Adrenal gland (tissue), 12 donors: ENCODE results near the gene MVB12B. TPM values are rescaled to one million over a fixed set of nuclear protein-coding genes. Genes with fewer than 3 reads are reported as not detected.

Source experiments
- DNase-seq, 7 donors: peaks; one replicate each; pipeline ENCODE4 v3.0.0-alpha.2; 2019 to 2020
- H3K27ac ChIP-seq, 5 donors: fragments of 200-600 bp; sonication (generic) in 4 of 5; 1 replicate in 3 of 5; 2 replicates in 2 of 5; pipeline versions ENCODE4 v1.5.1 to v1.8.0; 2016 to 2020; ENCODE audit warnings: mild to moderate bottlenecking in 1 of 5
- H3K27me3 ChIP-seq: fragments of 200-600 bp; 2 replicates; pipeline ENCODE4 v1.8.0; 2021
- H3K36me3 ChIP-seq, 2 donors: fragments of 200-600 bp; replicated peaks in 1 of 2; 1 replicate in 1 of 2; 2 replicates in 1 of 2; pipeline versions ENCODE4 v1.5.1 to v1.8.0; 2018 to 2022
- H3K4me1 ChIP-seq, 2 donors: fragments of 200-600 bp; replicated peaks in 1 of 2; 1 replicate in 1 of 2; 2 replicates in 1 of 2; pipeline versions ENCODE4 v1.5.1 to v1.8.0; 2018 to 2021
- H3K4me3 ChIP-seq, 4 donors: fragments of 200-600 bp; sonication (generic) in 3 of 4; one replicate each; pipeline ENCODE4 v1.5.1; 2016 to 2018
- H3K9me3 ChIP-seq, 3 donors: fragments of 200-600 bp; sonication (generic) in 1 of 3; replicated peaks in 1 of 3; 1 replicate in 2 of 3; 2 replicates in 1 of 3; pipeline versions ENCODE4 v1.5.1 to v1.8.0; 2016 to 2021
- CTCF ChIP-seq, 6 experiments: fragments of 450-650 bp in 4 of 6; fragments of 200-600 bp in 2 of 6; sonication (generic) in 1 of 6; IDR thresholded peaks; 1 replicate in 5 of 6; 2 replicates in 1 of 6; pipeline versions ENCODE4 v1.5.1 to v1.8.0; 2016 to 2021; ENCODE audit warnings: antibody characterized with exemption in 6 of 6, mild to moderate bottlenecking in 2 of 6, moderate library complexity in 1 of 6
- POLR2A ChIP-seq, 2 donors: fragments of 450-650 bp; IDR thresholded peaks; one replicate each; pipeline ENCODE4 v1.6.1; 2017; ENCODE audit warnings: antibody characterized with exemption in 2 of 2, mild to moderate bottlenecking in 2 of 2, moderate library complexity in 1 of 2
- WGBS, 4 donors: extraction: QIAGEN DNeasy Blood & Tissue Kit in 2 of 4; methylation state at CpG; one replicate each; pipeline versions ENCODE4 v1.1.5 to v1.1.7; 2013 to 2017; 5-methylcytosine and 5-hydroxymethylcytosine counted together
- intact Hi-C, 2 donors: fragments of 100-400 bp; cut with DNase I; formaldehyde crosslinking; loops; one replicate each; pipeline versions ENCODE4 v1.14.1 to v1.15.0; 2022 to 2023
- polyA plus RNA-seq, 3 donors: library from polyadenylated mRNA; stranded (reverse); fragments of 200-250 nt in 2 of 3; fragments of 350-450 nt in 1 of 3; fragmentation: Illumina TruSeq in 1 of 3; extraction: RNeasy Lipid Tissue Mini Kit (QIAGEN cat#74804) in 1 of 3; gene quantifications; one replicate each; pipeline ENCODE4 v1.2.3, GENCODE V29; 2013 to 2014
- total RNA-seq, 9 donors: library from RNA; depleted of rRNA in 4 of 9; stranded (reverse); fragments of >200 nt in 4 of 9; fragments of 120-200 nt in 1 of 9; fragmentation: NEBNext Ultra II Directional in 1 of 9; extraction: Animal tissue kit (Norgen Biotek cat#: 25700) in 1 of 9; gene quantifications; one replicate each; pipeline versions ENCODE4 v1.1.0 to v1.2.4, GENCODE V29; 2013 to 2023
- donor health status: healthy with polysubstance abuse.
- donor health status: Bipolar disorder and iron deficiency.
- donor health status: DM: yes; HTN: yes; CAD: no.
- donor health status: DM: no; HTN: no; CAD: no.
- donor health status: DM: no; HTN: no; CAD: no.
- donor health status: DM: yes; HTN: yes; CAD: no.

Gene MVB12B
- total and polyA plus RNA-seq, 12 donors = 3.7 to 20.5 (median 12.8) TPM

DNA sequence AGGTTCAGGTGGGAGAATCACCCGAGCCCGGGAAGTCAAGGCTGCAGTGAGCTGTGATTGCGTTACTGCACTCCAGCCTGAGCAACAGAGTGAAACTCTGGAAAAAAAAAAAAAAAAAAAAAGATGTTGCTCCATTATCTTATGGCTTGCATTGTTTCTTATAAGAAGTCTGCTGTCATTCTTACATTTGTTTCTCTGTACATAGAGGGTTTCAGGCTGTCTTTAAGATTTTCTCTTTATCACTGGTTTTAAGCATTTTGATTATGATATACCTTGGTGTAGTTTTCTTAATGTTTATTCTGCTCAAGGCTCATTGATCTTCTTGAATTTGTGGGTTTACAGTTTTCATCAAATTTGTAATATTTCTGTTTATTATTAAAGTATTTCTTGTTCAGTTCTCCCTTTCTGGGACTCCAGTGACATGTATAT is 35.2 kb downstream of the MVB12B start:
- WGBS, 4 donors = 93 to 99% (median 97%) methylated on average over 3 of the region's 3 CpGs
- H3K4me1 ChIP-seq = no peaks in the 10 kb centered on the region
- no peaks in the 10 kb centered on the region for H3K27me3 ChIP-seq
- no peak overlapping the region for H3K4me3 ChIP-seq
- H3K27ac ChIP-seq = no peak overlapping the region
- intact Hi-C loops = no loop called here
- TF ChIP-seq CTCF (IDR thresholded peaks at IDR 0.05) (no peak), POLR2A (IDR thresholded peaks at IDR 0.05) (no peak)
- H3K9me3 ChIP-seq = peaks cover 0 to 9% (median 0%) of the 10 kb centered on the region in 3 donors
- H3K36me3 ChIP-seq = no peaks in the 10 kb centered on the region
- no peak for DNase-seq

DNA sequence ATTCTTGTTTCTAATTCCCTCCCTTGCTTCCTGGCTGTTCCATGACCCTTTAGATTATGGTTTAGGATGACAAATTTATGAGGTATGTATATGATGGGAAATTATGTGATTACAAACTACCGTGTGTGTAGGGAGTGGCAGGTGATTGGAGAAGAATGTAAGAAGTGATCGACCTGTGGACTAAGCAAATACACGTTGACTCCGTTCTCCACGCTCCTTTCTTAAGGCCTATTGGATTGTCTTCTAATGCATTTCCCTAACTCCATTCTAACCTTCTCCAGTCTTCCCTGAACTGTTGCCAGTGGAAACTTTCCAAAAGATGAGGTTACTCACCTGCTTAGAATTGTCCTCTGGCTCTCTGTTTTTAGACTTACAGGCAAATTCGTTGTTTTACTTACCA is 36.6 kb downstream of the MVB12B start:
- 93 to 98% (median 96%) methylated on average over 6 of the region's 6 CpGs for WGBS, 4 donors
- H3K4me3 ChIP-seq = no peak overlapping the region

DNA sequence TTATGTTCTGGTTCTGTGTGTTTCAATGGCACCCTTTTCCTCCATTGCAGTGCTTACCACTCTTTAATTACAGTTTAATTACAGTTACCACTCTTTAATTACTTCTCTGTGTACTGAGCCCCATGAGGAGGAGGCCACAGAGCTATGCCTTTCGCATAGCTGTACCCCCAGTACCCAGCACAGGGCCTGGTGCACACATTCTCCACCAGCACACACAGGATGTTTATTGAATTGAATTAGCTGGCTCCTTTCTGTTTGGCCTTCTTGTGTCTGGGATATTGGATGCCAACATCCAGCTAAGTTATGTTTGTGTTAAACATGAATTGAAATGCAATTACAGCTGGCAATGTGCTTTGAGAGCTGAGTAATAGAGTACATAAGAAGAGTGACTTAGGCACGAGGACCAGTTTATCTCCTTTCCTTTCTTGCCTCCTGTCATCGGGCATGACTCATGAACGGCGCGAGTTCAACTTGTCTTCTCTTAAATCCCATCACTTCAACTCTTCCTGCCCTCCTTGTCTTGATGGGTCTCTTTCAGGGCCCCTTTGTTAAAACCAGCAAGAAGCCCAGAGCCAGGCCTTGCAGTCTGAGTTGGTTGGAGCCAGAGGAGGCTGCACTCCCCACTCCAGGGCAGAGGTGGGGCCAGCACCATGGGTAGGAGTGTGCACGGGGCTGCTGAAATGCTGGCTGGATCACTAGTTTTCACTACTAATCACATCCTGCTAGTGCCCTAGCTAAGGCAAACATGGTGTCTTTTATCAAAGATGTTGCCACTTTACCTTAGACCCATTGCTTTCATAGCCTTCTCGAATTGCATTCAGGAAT is 37.4 kb downstream of the MVB12B start:
- H3K36me3 ChIP-seq = no peaks in the 10 kb centered on the region
- no peaks in the 10 kb centered on the region for H3K4me1 ChIP-seq
- DNase-seq = no peak
- H3K9me3 ChIP-seq = peaks cover 0 to 9% (median 0%) of the 10 kb centered on the region in 3 donors
- no peaks in the 10 kb centered on the region for H3K27me3 ChIP-seq
- H3K4me3 ChIP-seq = no peak overlapping the region
- 91 to 94% (median 94%) methylated on average over 8 of the region's 8 CpGs for WGBS, 4 donors
- H3K27ac ChIP-seq = no peak overlapping the region
- TF ChIP-seq CTCF (IDR thresholded peaks at IDR 0.05) = no peak
- TF ChIP-seq POLR2A (IDR thresholded peaks at IDR 0.05) = no peak
- intact Hi-C loops = no loop called here

More for the DNA sequence above, 36.6 kb downstream of the MVB12B start:
- no peak for DNase-seq
- TF ChIP-seq POLR2A (IDR thresholded peaks at IDR 0.05) = no peak
- TF ChIP-seq CTCF (IDR thresholded peaks at IDR 0.05) = no peak
- Histone ChIP-seq H3K36me3 (no peaks in the 10 kb centered on the region), H3K4me1 (no peaks in the 10 kb centered on the region), H3K27ac (no peak overlapping the region), H3K27me3 (no peaks in the 10 kb centered on the region), H3K9me3 (peaks cover 0 to 9% (median 0%) of the 10 kb centered on the region in 3 donors)
- intact Hi-C loops = no loop called here

DNA sequence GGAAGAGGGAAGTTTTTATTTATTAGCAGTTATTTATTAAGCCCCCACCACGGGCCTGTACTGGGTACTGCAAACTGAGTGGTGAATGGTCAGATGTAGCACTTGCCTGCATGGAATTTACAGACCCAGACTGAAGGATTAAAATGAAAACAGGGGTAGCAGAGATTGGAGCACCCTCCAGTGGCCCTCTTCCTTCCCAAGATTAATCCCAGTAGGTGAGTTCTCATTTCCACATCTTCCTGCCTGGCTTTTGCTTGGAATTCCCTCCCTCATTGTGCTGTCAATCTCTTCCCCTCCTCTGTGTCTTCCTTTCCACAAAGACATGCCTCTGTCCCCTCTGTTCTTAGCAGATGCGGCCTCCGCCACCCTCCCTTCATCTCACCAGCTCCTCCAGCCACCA is 39.2 kb downstream of the MVB12B start:
- H3K4me3 ChIP-seq = no peak overlapping the region
- 88 to 96% (median 90%) methylated on average over 3 of the region's 3 CpGs for WGBS, 4 donors
- intact Hi-C loops = no loop called here
- H3K9me3 ChIP-seq = peaks cover 0 to 9% (median 0%) of the 10 kb centered on the region in 3 donors
- TF ChIP-seq POLR2A (IDR thresholded peaks at IDR 0.05) (no peak), CTCF (IDR thresholded peaks at IDR 0.05) (no peak)
- H3K27me3 ChIP-seq = no peaks in the 10 kb centered on the region
- DNase-seq = no peak
- no peaks in the 10 kb centered on the region for H3K36me3 ChIP-seq
- H3K27ac ChIP-seq = no peak overlapping the region
- no peaks in the 10 kb centered on the region for H3K4me1 ChIP-seq
